ENCODE measurements around the gene USO1. TPM values are rescaled to one million over a fixed set of nuclear protein-coding genes. Genes with fewer than 3 reads are reported as not detected.

The USO1 gene
- total and polyA plus RNA-seq, 2 of the 13 experiments (the other 11 are each of a cell fraction or from before 2014, with no cell fraction given), result 52.2 to 87.7 TPM

DNA sequence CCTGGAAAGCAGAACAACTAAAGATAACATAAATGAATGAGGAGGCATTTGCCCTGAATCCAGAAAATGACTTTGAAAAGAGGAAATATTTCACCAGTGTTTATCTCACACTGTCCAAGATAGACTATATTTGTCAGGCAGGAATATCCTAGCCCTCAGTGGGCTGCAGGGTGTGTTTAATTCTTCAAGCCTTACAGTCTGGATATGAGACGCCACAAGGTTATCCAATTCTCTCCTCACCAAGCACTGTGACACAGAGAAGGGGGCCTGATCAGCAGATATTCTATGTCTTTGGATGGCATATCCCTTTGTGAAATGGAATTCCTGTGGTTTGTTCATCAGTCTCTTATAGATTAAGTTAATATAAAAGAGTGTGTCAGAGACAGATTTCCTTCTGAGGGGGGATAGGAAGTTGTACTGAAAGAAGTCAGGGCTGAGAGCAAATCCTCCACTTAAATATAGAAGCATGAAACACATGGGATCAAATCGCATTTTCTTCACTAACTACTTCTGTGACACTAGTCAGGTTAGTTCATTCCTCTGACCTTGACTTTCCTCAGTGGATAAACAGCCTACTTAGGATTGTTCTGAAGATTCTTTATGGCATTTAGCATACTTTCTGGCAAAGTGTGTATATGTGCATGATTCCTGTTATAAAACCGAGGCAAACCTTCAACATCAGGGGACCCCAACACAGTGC lies 44.4 kb upstream of the USO1 start:
- no peak overlapping the region for H3K4me2 ChIP-seq (ENCODE audit: low read depth, low read length)
- peaks cover under 1% of the 10 kb centered on the region for H3K79me2 ChIP-seq (ENCODE audit: insufficient read depth, low read length)
- BruUV-seq (replicated peaks), result no TSS peak
- no peak overlapping the region for H2AFZ ChIP-seq (ENCODE audit: low read length)
- POLR2A ChIA-PET, result no interaction called here
- ATAC-seq (no peak), FAIRE-seq (no peak), DNase-seq (ENCODE audit: low spot score) (no peak)
- WGBS (ENCODE audit: low lambda C conversion rate), result 98% methylated on average over 3 of the region's 3 CpGs
- H3K9me3 ChIP-seq (ENCODE audit: low read length), result no peaks in the 10 kb centered on the region
- H3K27me3 ChIP-seq (ENCODE audit: control insufficient read depth in 1 of 2, insufficient read depth in 2 of 2, low read length in 2 of 2), result no peaks in the 10 kb centered on the region
- in situ Hi-C loops (cut with HindIII; ENCODE audit: extremely low pct_ligation_motif_present, low pct_unique_long_range_greater_than_20kb) (no loop called here), intact Hi-C loops (cut with micrococcal nuclease; ENCODE audit: unreplicated experiment) (no loop called here)
- H3K4me1 ChIP-seq (ENCODE audit: insufficient read depth, low read length), result no peaks in the 10 kb centered on the region
- H3K4me3 ChIP-seq (replicated peaks in 1 of 3; ENCODE audit: insufficient read depth in 1 of 3, low read depth in 2 of 3, low read length in 3 of 3), result no peak overlapping the region
- no peaks in the 10 kb centered on the region; the same call in 1 of the 2 replicates for H4K20me1 ChIP-seq (ENCODE audit: insufficient read depth, low read length)
- no peak overlapping the region for H3K27ac ChIP-seq (ENCODE audit: extremely low read length, insufficient read depth, low read length)
- CTCF ChIA-PET (ENCODE audit: low intra/inter-chr PET ratio, low total read pairs), result no interaction called here
- TF ChIP-seq ZNF264 (CRISPR knock-in tag; IDR thresholded peaks at IDR 0.05) (no peak), SMAD1 (CRISPR knock-in tag; IDR thresholded peaks at IDR 0.05; ENCODE audit: borderline replicate concordance, low read depth) (no peak), ZEB1 (IDR thresholded peaks at IDR 0.05; ENCODE audit: insufficient replicate concordance, low read depth) (no peak), ZNF350 (CRISPR knock-in tag; IDR thresholded peaks at IDR 0.05; ENCODE audit: borderline replicate concordance, low read depth) (no peak), ZBTB7A (CRISPR knock-in tag; IDR thresholded peaks at IDR 0.05) (no peak), FOXK1 (CRISPR knock-in tag; IDR thresholded peaks at IDR 0.05; ENCODE audit: borderline replicate concordance, low read depth) (no peak), TOE1 (CRISPR knock-in tag; IDR thresholded peaks at IDR 0.05) (no peak)
- no peak overlapping the region for H3K9ac ChIP-seq (ENCODE audit: insufficient read depth, low read depth, low read length)
- H3K36me3 ChIP-seq (replicated peaks in 1 of 2; ENCODE audit: control insufficient read depth in 1 of 2, insufficient read depth in 2 of 2, low read length in 2 of 2), result no peaks in the 10 kb centered on the region

- Histone ChIP-seq H3K9me3 (ENCODE audit: low read length) (no peaks in the 10 kb centered on the region), H2AFZ (ENCODE audit: low read length) (no peak overlapping the region), H3K4me2 (ENCODE audit: low read depth, low read length) (no peak overlapping the region), H3K27me3 (ENCODE audit: control insufficient read depth in 1 of 2, insufficient read depth in 2 of 2, low read length in 2 of 2) (no peaks in the 10 kb centered on the region; a peak in 1 of 5 replicates), H3K4me1 (ENCODE audit: insufficient read depth, low read length) (no peaks in the 10 kb centered on the region), H3K79me2 (ENCODE audit: insufficient read depth, low read length) (no peaks in the 10 kb centered on the region), H3K4me3 (replicated peaks in 1 of 3; ENCODE audit: insufficient read depth in 1 of 3, low read depth in 2 of 3, low read length in 3 of 3) (no peak overlapping the region), H3K9ac (ENCODE audit: insufficient read depth, low read depth, low read length) (no peak overlapping the region), H3K36me3 (replicated peaks in 1 of 2; ENCODE audit: control insufficient read depth in 1 of 2, insufficient read depth in 2 of 2, low read length in 2 of 2) (no peaks in the 10 kb centered on the region), H3K27ac (ENCODE audit: extremely low read length, insufficient read depth, low read length) (no peak overlapping the region), H4K20me1 (ENCODE audit: insufficient read depth, low read length) (no peaks in the 10 kb centered on the region; the same call in 1 of the 2 replicates)
- ATAC-seq (no peak), FAIRE-seq (no peak), DNase-seq (ENCODE audit: low spot score) (no peak)
- no TSS peak for BruUV-seq (replicated peaks)
- TF ChIP-seq, protein P1, sequence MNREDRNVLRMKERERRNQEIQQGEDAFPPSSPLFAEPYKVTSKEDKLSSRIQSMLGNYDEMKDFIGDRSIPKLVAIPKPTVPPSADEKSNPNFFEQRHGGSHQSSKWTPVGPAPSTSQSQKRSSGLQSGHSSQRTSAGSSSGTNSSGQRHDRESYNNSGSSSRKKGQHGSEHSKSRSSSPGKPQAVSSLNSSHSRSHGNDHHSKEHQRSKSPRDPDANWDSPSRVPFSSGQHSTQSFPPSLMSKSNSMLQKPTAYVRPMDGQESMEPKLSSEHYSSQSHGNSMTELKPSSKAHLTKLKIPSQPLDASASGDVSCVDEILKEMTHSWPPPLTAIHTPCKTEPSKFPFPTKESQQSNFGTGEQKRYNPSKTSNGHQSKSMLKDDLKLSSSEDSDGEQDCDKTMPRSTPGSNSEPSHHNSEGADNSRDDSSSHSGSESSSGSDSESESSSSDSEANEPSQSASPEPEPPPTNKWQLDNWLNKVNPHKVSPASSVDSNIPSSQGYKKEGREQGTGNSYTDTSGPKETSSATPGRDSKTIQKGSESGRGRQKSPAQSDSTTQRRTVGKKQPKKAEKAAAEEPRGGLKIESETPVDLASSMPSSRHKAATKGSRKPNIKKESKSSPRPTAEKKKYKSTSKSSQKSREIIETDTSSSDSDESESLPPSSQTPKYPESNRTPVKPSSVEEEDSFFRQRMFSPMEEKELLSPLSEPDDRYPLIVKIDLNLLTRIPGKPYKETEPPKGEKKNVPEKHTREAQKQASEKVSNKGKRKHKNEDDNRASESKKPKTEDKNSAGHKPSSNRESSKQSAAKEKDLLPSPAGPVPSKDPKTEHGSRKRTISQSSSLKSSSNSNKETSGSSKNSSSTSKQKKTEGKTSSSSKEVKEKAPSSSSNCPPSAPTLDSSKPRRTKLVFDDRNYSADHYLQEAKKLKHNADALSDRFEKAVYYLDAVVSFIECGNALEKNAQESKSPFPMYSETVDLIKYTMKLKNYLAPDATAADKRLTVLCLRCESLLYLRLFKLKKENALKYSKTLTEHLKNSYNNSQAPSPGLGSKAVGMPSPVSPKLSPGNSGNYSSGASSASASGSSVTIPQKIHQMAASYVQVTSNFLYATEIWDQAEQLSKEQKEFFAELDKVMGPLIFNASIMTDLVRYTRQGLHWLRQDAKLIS (CRISPR knock-in tag; IDR thresholded peaks at IDR 0.05), result no peak
- no peak for TF ChIP-seq NCOA1 (CRISPR knock-in tag; IDR thresholded peaks at IDR 0.05)
- 96% methylated on average over 6 of the region's 6 CpGs for WGBS (ENCODE audit: low lambda C conversion rate)
- POLR2A ChIA-PET, result no interaction called here
- CTCF ChIA-PET (ENCODE audit: low intra/inter-chr PET ratio, low total read pairs), result no interaction called here
- intact Hi-C loops (cut with micrococcal nuclease; ENCODE audit: unreplicated experiment) (no loop called here), in situ Hi-C loops (cut with HindIII; ENCODE audit: extremely low pct_ligation_motif_present, low pct_unique_long_range_greater_than_20kb) (no loop called here)
Observed at GRCh38 chr4:75683482-75684155, 40.8 kb upstream of the USO1 start.
